Panc1 (cell line): Measurements from ENCODE around the gene ALDH1A1. TPM values are rescaled to one million over a fixed set of nuclear protein-coding genes. Genes with fewer than 3 reads are reported as not detected.

Source experiments
- ATAC-seq: fragments of 200-7000 bp; cut with Tn5 transposase; 2 replicates; pipeline ENCODE4 v1.9.1; 2020; ENCODE audit warnings: mild to moderate bottlenecking, moderate library complexity
- BruUV-seq: library from RNA; stranded (reverse); fragments of 400-500 nt; replicated peaks from 2 replicates; lab custom pipeline; 2021; lab: Mats Ljungman, UMichigan
- CTCF ChIA-PET: fragments of 300-600 bp; sonication (Branson Sonifier 250); formaldehyde crosslinking; loops from one replicate; lab custom pipeline; 2022; ENCODE audit warnings: antibody characterized with exemption; lab: Charles Lee
- POLR2A ChIA-PET: fragments of 300-600 bp; sonication (Branson Sonifier 250); formaldehyde crosslinking; loops from one replicate; lab custom pipeline; 2022; ENCODE audit warnings: antibody characterized with exemption; lab: Charles Lee
- DNase-seq: peaks from one replicate; pipeline ENCODE4 v3.0.0-alpha.2; 2010; ENCODE audit warnings: low read depth, low spot score
- H3K27ac ChIP-seq: 2 replicates; pipeline ENCODE4 v1.5.1; 2011; ENCODE audit warnings: mild to moderate bottlenecking, low read length, inconsistent platforms
- H3K27me3 ChIP-seq: fragments of 200-500 bp; sonication (Bioruptor generic); 2 replicates; pipeline ENCODE4 v1.6.0; 2014; ENCODE audit warnings: low read length, inconsistent platforms; ENCODE audit not compliant: control insufficient read depth, insufficient read depth
- H3K36me3 ChIP-seq: fragments of 200-500 bp; sonication (Bioruptor generic); 2 replicates; pipeline ENCODE4 v1.5.1; 2014; ENCODE audit warnings: inconsistent platforms, mild to moderate bottlenecking, low read length, moderate library complexity; ENCODE audit not compliant: control insufficient read depth, insufficient read depth
- H3K4me1 ChIP-seq: 2 replicates; pipeline ENCODE4 v1.5.1; 2011; ENCODE audit warnings: inconsistent platforms, mild to moderate bottlenecking, low read length, moderate library complexity; ENCODE audit not compliant: control insufficient read depth, insufficient read depth
- H3K4me3 ChIP-seq, 2 experiments: 2 replicates each; pipeline ENCODE4 v1.5.1; 2011 to 2012; ENCODE audit warnings: low read depth in 2 of 2, low read length in 2 of 2, mild to moderate bottlenecking in 2 of 2, inconsistent platforms in 1 of 2, moderate library complexity in 1 of 2
- H3K9me3 ChIP-seq: fragments of 200-500 bp; sonication (Bioruptor generic); 2 replicates; pipeline ENCODE4 v1.5.1; 2014; ENCODE audit warnings: low read depth, mild to moderate bottlenecking, inconsistent platforms, low read length, moderate library complexity; ENCODE audit not compliant: control insufficient read depth, insufficient read depth
- CTCF ChIP-seq: fragments of 450-650 bp; IDR thresholded peaks from 2 replicates; pipeline ENCODE4 v1.5.1; 2017; ENCODE audit warnings: mild to moderate bottlenecking
- POLR2AphosphoS5 ChIP-seq: IDR thresholded peaks from 2 replicates; pipeline ENCODE4 v1.6.1; 2012; ENCODE audit warnings: mild to moderate bottlenecking, low read depth, low read length, moderate library complexity
- SIN3A ChIP-seq: IDR thresholded peaks from 2 replicates; pipeline ENCODE4 v1.6.1; 2012; ENCODE audit warnings: low read depth, mild to moderate bottlenecking, low read length, moderate library complexity, borderline replicate concordance; ENCODE audit not compliant: insufficient read depth
- TCF7L2 ChIP-seq: IDR thresholded peaks from 2 replicates; pipeline ENCODE4 v1.6.1; 2011; ENCODE audit warnings: mild to moderate bottlenecking, low read depth, low read length, inconsistent platforms
- in situ Hi-C: cut with HindIII; loops from 2 replicates; pipeline ENCODE4 v1.10.0; 2016; ENCODE audit warnings: low sequenced_read_pairs, low pct_unique_long_range_greater_than_20kb
- intact Hi-C: fragments of 100-400 bp; cut with micrococcal nuclease; formaldehyde crosslinking; loops from one replicate; pipeline ENCODE4 v1.10.0; 2022; ENCODE audit not compliant: unreplicated experiment
- total RNA-seq: library from RNA; stranded (reverse); gene quantifications from one replicate; pipeline ENCODE4 v1.2.1, GENCODE V29; 2021; ENCODE audit not compliant: unreplicated experiment

The ALDH1A1 gene
- total RNA-seq, 1 experiment from 2014 or later = 0.54 TPM

GRCh38 chr9:72914750-72915149, 38.1 kb downstream of the ALDH1A1 start:
- no TSS peak for BruUV-seq
- ATAC-seq = no peak
- POLR2A ChIA-PET = no interaction called here

DNA sequence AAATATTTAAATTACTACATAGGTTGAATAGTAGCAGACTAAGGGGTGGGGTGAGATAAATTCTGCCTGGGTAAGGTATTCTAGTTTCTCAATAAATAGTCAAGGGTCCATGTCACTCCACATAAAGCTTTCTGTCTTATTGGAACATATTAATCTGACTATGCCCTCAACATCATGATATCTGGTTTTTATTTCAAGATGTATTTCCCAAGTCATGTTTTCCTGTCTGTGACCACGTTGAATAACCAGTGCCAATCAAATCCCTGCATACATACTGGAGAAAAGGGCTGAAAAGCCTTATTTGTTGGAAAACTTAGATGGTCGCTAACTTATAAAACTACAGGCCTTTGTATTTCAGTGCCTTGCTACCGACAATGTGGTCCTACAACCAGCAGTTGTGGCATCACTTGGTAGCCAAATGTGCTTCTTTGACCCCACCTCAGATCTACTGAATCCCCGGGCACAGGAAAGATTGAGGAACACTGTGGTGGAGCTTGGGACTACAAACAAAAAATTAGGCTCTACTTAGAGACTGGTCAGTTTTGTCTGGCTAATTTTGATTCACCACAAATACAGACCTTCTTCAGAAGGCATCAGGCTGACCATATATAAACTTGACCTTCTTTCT, 39.4 kb downstream of the ALDH1A1 start:
- CTCF ChIA-PET = no interaction called here
- Histone ChIP-seq H3K27ac (no peak overlapping the region), H3K36me3 (no peaks in the 10 kb centered on the region), H3K4me3 (no peak overlapping the region), H3K4me1 (no peaks in the 10 kb centered on the region), H3K27me3 (no peaks in the 10 kb centered on the region), H3K9me3 (no peaks in the 10 kb centered on the region)
- DNase-seq (no peak), ATAC-seq (no peak)
- no TSS peak for BruUV-seq
- in situ Hi-C loops (no loop called here), intact Hi-C loops (no loop called here)
- POLR2A ChIA-PET = no interaction called here
- TF ChIP-seq SIN3A (no peak), CTCF (no peak)

More at GRCh38 chr9:72914750-72915149, 38.1 kb downstream of the ALDH1A1 start:
- Histone ChIP-seq H3K27me3 (no peaks in the 10 kb centered on the region), H3K9me3 (no peaks in the 10 kb centered on the region), H3K36me3 (no peaks in the 10 kb centered on the region), H3K4me1 (no peaks in the 10 kb centered on the region), H3K27ac (no peak overlapping the region), H3K4me3 (no peak overlapping the region)
- intact Hi-C loops = no loop called here
- TF ChIP-seq TCF7L2 = no peak
- CTCF ChIA-PET = no interaction called here
- in situ Hi-C loops = no loop called here
- no peak for DNase-seq

- DNase-seq = no peak
These were observed 40.1 kb downstream of the ALDH1A1 start for GRCh38 chr9:72912476-72913381.

More at GRCh38 chr9:72912476-72913381, 40.1 kb downstream of the ALDH1A1 start:
- ChIA-PET CTCF (interaction anchor here (0.6 kb wide), 1 partner anchor 1861 kb away, joined by 4 read pairs; no protein-coding TSS in a partner anchor), POLR2A (no interaction called here)
- Histone ChIP-seq H3K36me3 (no peaks in the 10 kb centered on the region), H3K9me3 (no peaks in the 10 kb centered on the region), H3K4me3 (no peak overlapping the region), H3K4me1 (no peaks in the 10 kb centered on the region), H3K27me3 (no peaks in the 10 kb centered on the region), H3K27ac (no peak overlapping the region)
- TF ChIP-seq TCF7L2 (no peak), SIN3A (no peak), POLR2AphosphoS5 (no peak), CTCF (no peak)
- intact Hi-C loops = no loop called here
- in situ Hi-C loops = no loop called here
- ATAC-seq = no peak
- no TSS peak for BruUV-seq
